HG03469 (cell line): ENCODE data around the gene ZCCHC7.
A peak's percentile ranks its signal among the peaks of the same experiment; 100 is the strongest.
"Not testable (repeated sequence)": the region's sequence is repeated elsewhere in the genome, so short reads cannot be mapped to it uniquely, and the experiment has no call there.

Source experiments
- ATAC-seq: cut with Tn5 transposase; IDR thresholded peaks from one replicate; pipeline ENCODE4 v1.9.1; 2021; ENCODE audit warnings: mild to moderate bottlenecking, moderate library complexity, moderate number of reproducible peaks; ENCODE audit not compliant: unreplicated experiment

Gene ZCCHC7

GRCh38 chr9:37290366-37290939, 170.1 kb downstream of the ZCCHC7 start:
- ATAC-seq: no peak

DNA sequence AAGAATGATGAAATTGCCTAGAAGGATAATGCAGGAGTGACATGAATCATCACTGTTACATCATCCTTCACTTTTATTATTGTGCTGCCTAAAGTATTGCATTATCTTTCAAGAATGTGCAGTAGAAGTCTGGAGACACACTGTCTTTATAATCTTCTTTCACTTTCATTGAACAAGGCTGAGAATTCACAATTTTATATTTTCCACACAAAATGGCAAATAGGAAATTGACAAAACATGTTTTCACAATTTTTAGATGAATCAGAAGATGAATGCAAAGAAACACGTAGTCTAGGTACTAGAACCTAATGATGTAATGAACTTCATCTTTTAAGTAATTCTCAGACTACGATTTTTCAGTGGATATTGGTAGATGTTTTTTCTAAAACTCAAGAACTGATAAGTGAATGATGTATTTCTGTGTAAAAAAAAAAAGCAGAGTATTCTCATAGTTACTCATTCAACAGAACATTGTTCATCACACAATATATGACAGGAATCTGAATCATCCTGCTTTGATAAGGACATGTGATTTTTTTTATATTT, 170.6 kb downstream of the ZCCHC7 start:
- no peak for ATAC-seq

DNA sequence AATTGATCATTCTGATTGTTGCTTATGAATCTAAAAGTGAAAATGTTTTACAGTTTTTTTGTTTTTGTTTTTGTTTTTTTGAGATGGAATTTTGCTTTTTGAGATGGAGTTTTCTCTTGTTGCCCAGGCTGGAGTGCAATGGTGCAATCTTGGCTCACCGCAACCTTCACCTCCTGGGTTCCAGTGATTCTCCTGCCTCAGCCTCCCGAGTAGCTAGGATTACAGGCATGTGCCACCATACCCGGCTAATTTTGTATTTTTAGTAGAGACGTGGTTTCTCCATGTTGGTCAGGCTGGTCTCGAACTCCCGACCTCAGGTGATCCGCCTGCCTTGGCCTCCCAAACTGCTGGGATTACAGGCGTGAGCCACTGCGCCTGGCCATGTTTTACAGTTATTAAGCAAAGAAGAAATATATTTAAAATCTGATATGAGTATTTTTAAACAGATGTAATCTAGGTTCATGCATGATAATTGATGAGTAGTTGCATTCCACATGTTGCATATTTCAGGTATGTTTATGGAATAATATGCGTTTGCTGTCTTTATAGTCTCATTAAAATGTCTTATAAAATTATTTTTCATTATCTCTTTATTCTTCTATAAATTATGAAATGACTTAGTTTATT, 171.4 kb downstream of the ZCCHC7 start:
- ATAC-seq: not testable (repeated sequence)

DNA sequence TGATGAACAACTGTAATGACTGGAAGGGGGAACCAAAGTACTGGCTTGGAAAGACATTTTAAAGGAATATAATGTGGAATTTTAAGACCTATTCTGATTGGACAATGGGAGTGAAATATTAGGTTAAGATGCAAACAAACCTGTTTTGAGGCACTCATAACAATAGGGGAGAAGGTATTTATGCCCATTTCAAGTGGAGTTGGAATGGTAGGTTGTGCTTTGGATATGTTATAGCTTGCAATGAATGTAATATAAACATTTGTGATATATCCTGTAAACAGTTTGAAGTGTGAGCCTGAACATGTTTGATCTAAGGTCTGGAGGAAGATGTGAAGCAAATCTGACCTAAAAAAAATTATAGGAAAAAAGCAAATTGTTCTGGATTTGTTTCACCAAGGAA, 172.5 kb downstream of the ZCCHC7 start:
- no peak for ATAC-seq

DNA sequence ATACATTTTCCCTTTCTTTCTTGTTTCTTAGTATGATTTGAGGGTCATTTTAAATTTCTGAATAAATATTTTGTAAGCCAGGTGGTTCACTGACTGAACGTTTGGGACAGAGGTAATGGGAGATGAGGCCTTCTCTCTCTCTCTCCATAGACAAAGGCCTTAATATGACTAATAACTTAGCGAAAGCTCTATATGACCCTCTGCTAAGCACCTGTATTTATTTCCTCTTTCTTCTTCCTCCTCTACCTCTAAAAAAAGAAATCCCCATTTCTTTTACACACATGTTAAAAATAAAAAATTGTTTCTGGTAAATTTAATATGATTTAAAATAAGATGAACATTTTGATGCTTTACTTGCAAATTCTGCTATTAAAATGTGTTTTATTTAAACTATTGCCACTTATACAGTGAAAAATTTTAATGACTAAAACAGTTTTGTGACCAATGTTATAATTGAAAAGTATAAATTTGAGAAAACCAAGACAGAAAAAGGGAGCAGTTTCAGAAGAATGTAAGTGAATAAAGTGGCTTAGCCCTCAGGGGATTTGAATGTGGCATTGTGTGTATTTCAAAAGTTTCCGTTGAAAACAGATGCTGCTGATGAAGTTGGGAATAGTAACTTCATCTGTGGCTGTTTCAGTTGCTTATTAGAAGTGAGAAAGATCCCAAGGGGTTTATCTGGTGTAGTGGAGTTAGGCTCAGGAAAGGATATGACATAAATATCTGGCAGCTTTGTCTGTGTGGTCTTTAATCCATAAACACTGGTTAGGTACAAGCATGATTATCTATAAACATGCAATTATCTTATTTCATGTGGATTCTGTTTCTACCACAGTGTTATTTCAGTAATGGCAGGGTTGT, 173.5 kb downstream of the ZCCHC7 start:
- no peak for ATAC-seq

- ATAC-seq: no peak
Measured at GRCh38 chr9:37295178-37295577, 174.8 kb downstream of the ZCCHC7 start.

- no peak for ATAC-seq
Measured at GRCh38 chr9:37295796-37296195, 175.4 kb downstream of the ZCCHC7 start.

- ATAC-seq: no peak
Measured at GRCh38 chr9:37297592-37297991, 177.2 kb downstream of the ZCCHC7 start.

GRCh38 chr9:37300620-37301019, 180.2 kb downstream of the ZCCHC7 start:
- ATAC-seq: no peak

DNA sequence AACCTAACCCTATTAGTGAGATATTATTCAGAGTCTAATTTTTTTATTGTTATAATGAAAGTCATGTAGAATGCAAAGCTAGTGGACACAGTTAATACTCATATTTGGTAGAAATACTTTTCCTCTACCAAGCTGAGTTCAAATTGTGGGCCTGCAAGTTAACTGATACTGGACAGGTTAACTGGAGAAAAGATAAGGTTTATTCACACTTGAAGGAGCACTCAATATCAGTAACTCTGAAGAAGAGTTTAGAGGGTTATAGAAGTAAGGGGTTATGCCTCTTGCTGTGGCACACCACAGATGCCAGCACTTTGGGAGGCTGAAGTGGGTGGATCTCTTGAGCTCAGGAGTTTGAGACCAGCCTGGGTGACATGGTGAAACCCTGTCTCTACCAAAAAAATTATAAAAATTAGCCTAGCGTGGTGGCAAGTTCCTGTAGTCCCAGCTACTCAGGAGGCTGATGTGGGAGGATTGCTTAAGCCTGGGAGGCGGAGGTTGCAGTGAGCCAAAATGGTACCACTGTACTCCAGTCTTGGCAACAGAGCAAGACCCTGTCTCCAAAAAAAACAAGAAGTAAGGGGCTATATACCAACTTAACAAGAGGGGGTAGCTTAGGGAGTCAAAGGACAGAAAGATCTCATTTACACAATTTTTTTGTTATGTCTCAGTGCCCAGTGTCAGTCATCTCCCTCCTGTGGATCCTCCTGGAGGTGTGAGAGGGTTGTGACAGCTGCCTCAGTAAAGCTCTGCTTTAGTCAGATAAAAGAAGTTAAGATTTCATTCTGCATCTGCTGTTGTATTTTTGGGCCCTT, 180.9 kb downstream of the ZCCHC7 start:
- ATAC-seq: no peak

GRCh38 chr9:37301854-37302172, 181.4 kb downstream of the ZCCHC7 start:
- ATAC-seq: no peak

DNA sequence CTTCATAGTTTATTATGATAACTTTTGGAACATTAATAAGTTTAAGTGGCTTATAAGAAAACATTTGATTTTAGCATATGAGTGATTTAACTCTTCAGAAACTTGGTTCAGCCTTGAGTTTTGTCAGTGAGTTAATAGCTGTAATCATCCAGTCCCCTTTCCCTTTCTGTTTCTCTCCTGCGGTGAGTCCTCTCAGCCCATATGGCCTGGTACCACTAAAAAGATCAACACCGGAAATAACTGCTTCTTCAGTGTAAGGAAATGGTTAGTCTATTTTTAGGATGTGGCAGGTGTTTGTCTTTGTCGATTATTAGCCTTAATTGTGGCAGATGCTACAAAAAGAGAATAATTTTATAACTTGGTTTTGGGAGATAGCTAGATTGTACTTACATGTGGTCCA, 181.9 kb downstream of the ZCCHC7 start:
- peak; percentile 86 for ATAC-seq

GRCh38 chr9:37303272-37303671, 182.9 kb downstream of the ZCCHC7 start:
- ATAC-seq: not testable (repeated sequence)

DNA sequence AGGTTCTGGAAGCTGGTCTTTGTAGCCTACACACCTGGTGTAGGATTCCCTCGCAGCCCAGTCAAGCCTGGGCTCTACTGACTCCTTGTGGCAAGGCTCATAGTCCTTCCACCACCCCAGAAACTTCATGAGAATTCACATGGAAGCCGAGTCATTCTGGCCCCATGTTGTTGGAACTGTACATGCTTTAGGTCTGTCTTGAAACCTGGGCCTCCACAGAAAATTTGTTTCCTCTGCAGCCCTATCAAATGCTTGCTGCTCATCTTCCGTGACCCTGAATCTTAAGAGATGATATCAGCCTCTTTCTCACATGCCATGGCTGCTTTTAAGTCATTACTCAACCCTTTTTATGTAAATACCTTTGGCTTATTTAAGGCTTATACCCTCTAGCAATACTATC, 188.8 kb downstream of the ZCCHC7 start:
- no peak for ATAC-seq

GRCh38 chr9:37311938-37312708, 191.7 kb downstream of the ZCCHC7 start:
- no peak for ATAC-seq

GRCh38 chr9:37324261-37324683, 203.9 kb downstream of the ZCCHC7 start:
- ATAC-seq: peak; percentile 49

DNA sequence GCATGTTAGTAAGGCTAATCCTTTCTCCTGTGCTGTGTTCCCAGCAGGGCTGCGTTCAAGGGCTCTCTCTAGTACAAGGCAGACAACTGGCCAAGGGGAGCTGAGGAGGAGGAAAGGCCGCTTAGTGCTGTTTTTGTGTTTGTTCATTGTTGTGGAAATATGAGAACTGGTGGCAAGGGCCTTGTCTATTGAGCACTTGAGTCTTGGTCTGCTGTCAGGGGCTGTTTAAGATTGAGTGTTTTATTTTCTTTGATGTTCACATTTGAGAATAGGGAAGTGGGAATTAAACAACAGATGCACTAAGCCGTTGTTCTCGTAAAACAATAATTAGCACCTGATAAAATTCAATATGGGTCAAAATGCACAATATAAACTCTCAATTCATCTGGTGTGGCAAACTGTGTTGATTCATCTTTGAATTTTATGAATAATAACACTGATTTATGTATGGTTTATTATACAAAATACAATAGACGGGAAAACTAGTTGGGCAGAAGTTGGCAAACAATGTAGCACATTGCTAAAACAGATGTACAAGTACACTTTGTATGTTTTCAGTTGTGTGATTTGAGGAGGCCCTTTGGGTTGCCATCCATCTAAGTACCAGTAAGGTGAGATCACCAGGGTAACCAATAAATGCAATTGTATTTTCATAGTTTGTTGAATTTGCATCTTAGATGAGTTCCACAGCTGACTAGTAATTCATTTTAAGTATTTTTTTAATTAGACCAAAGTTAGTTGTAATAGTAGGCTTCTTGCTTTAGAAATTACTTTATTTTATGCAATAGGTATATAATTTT, 204.5 kb downstream of the ZCCHC7 start:
- no peak for ATAC-seq

- ATAC-seq: no peak
Measured at GRCh38 chr9:37325778-37326177, 205.4 kb downstream of the ZCCHC7 start.

- ATAC-seq: no peak
Measured at GRCh38 chr9:37327553-37327952, 207.2 kb downstream of the ZCCHC7 start.
